HepG2 (cell line): ENCODE measurements around the gene ADCK2. TPM values are rescaled to one million over a fixed set of nuclear protein-coding genes. Genes with fewer than 3 reads are reported as not detected.

ENCODE experiments used
- ESRRA ChIP-seq: sonication (generic); formaldehyde crosslinking; IDR thresholded peaks from 2 replicates; pipeline ENCODE4 v1.5.1; 2020; ENCODE audit warnings: mild to moderate bottlenecking, low read depth, missing genetic modification reagents
- GABPB1 ChIP-seq: IDR thresholded peaks from 2 replicates; pipeline ENCODE4 v1.6.1; 2016; ENCODE audit warnings: mild to moderate bottlenecking, missing genetic modification reagents, moderate library complexity, missing compliant biosample characterization
- GFI1 ChIP-seq: sonication (generic); formaldehyde crosslinking; IDR thresholded peaks from 2 replicates; pipeline ENCODE4 v1.5.0; 2020; ENCODE audit warnings: missing genetic modification reagents, mild to moderate bottlenecking, borderline replicate concordance
- HMGXB4 ChIP-seq, 2 experiments: sonication (generic) in 1 of 2; formaldehyde crosslinking in 1 of 2; IDR thresholded peaks; 2 replicates each; pipeline versions ENCODE4 v1.4.0 to v1.6.1; 2018 to 2020; ENCODE audit warnings: missing genetic modification reagents in 2 of 2, borderline replicate concordance in 1 of 2, low read depth in 1 of 2, mild to moderate bottlenecking in 1 of 2, missing biosample characterization in 1 of 2
- KMT2B ChIP-seq: IDR thresholded peaks from 2 replicates; pipeline ENCODE4 v1.6.1; 2016; ENCODE audit warnings: missing genetic modification reagents, missing compliant biosample characterization
- MAFF ChIP-seq: IDR thresholded peaks from 2 replicates; pipeline ENCODE4 v1.6.1; 2011; ENCODE audit warnings: low read depth, low read length, improper control_type of control experiment
- MAFK ChIP-seq, 2 experiments: IDR thresholded peaks in 1 of 2; conservative IDR thresholded peaks in 1 of 2; 2 replicates each; pipeline ENCODE4 v1.6.1; 2011; ENCODE audit warnings: improper control_type of control experiment in 2 of 2, low read length in 2 of 2
- PHF8 ChIP-seq: sonication (generic); formaldehyde crosslinking; IDR thresholded peaks from 2 replicates; pipeline ENCODE4 v1.5.0; 2020; ENCODE audit warnings: missing genetic modification reagents
- RXRB ChIP-seq: IDR thresholded peaks from 2 replicates; pipeline ENCODE4 v1.6.1; 2016; ENCODE audit warnings: borderline replicate concordance, missing genetic modification reagents, missing compliant biosample characterization
- SP5 ChIP-seq: IDR thresholded peaks from 2 replicates; pipeline ENCODE4 v1.6.1; 2016; ENCODE audit warnings: low read depth, borderline replicate concordance
- SSRP1 ChIP-seq: IDR thresholded peaks from 2 replicates; pipeline ENCODE4 v1.6.1; 2016; ENCODE audit warnings: control low read depth
- TCF7 ChIP-seq: sonication (generic); IDR thresholded peaks from 2 replicates; pipeline ENCODE4 v1.6.1; 2016; ENCODE audit warnings: antibody characterized with exemption, low read depth
- ZFP36L2 ChIP-seq: sonication (generic); formaldehyde crosslinking; IDR thresholded peaks from 2 replicates; pipeline ENCODE4 v1.4.0; 2020; ENCODE audit warnings: missing genetic modification reagents
- ZMAT5 ChIP-seq: sonication (generic); formaldehyde crosslinking; IDR thresholded peaks from 2 replicates; pipeline ENCODE4 v1.5.0; 2020; ENCODE audit warnings: mild to moderate bottlenecking, low read depth, missing genetic modification reagents, borderline replicate concordance
- ZNF124 ChIP-seq: sonication (generic); formaldehyde crosslinking; IDR thresholded peaks from 2 replicates; pipeline ENCODE4 v1.4.0; 2020; ENCODE audit warnings: missing genetic modification reagents
- ZNF24 ChIP-seq: fragments of 450-650 bp; IDR thresholded peaks from 2 replicates; pipeline ENCODE4 v1.6.1; 2017; ENCODE audit warnings: antibody characterized with exemption, mild to moderate bottlenecking
- ZNF383 ChIP-seq: sonication (generic); formaldehyde crosslinking; IDR thresholded peaks from 2 replicates; pipeline ENCODE4 v1.4.0; 2020; ENCODE audit warnings: missing genetic modification reagents, mild to moderate bottlenecking, borderline replicate concordance
- ZNF407 ChIP-seq: sonication (generic); formaldehyde crosslinking; IDR thresholded peaks from one replicate; pipeline ENCODE4 v1.5.1; 2020; ENCODE audit warnings: mild to moderate bottlenecking, missing genetic modification reagents; ENCODE audit errors: not compliant biosample characterization
- ZNF556 ChIP-seq: sonication (generic); formaldehyde crosslinking; IDR thresholded peaks from 2 replicates; pipeline ENCODE4 v1.4.0; 2020; ENCODE audit warnings: mild to moderate bottlenecking, missing genetic modification reagents, borderline replicate concordance
- ZNF772 ChIP-seq: sonication (generic); formaldehyde crosslinking; IDR thresholded peaks from 2 replicates; pipeline ENCODE4 v1.5.0; 2020; ENCODE audit warnings: mild to moderate bottlenecking, missing genetic modification reagents
- polyA plus RNA-seq, 8 experiments: library from polyadenylated mRNA; depleted of rRNA in 3 of 8; stranded (reverse) in 7 of 8; unstranded in 1 of 8; fragments of >200 nt; fragmentation: Illumina TruSeq in 4 of 8; extraction: Trizol in 4 of 8; gene quantifications; 2 replicates each; pipeline versions ENCODE4 v1.2.1 to v1.2.3, GENCODE V29; 2011 to 2016; ENCODE audit warnings: low read depth in 4 of 8, missing spikeins in 1 of 8, mixed read lengths in 1 of 8; ENCODE audit not compliant: insufficient read depth in 1 of 8
- total RNA-seq, 5 experiments: library from RNA; depleted of rRNA; stranded (reverse); fragments of >200 nt; fragmentation: Illumina TruSeq; extraction: Trizol; gene quantifications; 2 replicates each; pipeline ENCODE4 v1.2.3, GENCODE V29; 2016; ENCODE audit warnings: low read depth in 1 of 5

The ADCK2 gene
- total and polyA plus RNA-seq, 2 of the 13 experiments (the other 11 are each of a cell fraction or from before 2014, with no cell fraction given): 8.6 to 18.8 TPM

- TF ChIP-seq HMGXB4 (CRISPR knock-in tag; IDR thresholded peaks at IDR 0.05; ENCODE audit: borderline replicate concordance in 1 of 2, low read depth in 1 of 2) (0 out of 4 replicates have a peak, but pooled peaks of 1 of the 2 experiments have one; percentile 18), ZNF772 (CRISPR knock-in tag) (no peak), GFI1 (CRISPR knock-in tag) (no peak), MAFF (peak; percentile 89), ZNF24 (no peak), MAFK (conservative IDR thresholded peaks at IDR 0.05 in 1 of 2, IDR thresholded peaks at IDR 0.05 in 1 of 2; ENCODE audit: low read length in 2 of 2) (peak; percentile 91 to 94), ZNF124 (CRISPR knock-in tag) (no peak), ZFP36L2 (CRISPR knock-in tag) (no peak), ZNF383 (CRISPR knock-in tag) (no peak), PHF8 (CRISPR knock-in tag) (no peak), GABPB1 (no peak), ZNF556 (CRISPR knock-in tag) (no peak), ZNF407 (no peak), KMT2B (no peak), ZMAT5 (CRISPR knock-in tag) (no peak), TCF7 (no peak), SSRP1 (CRISPR knock-in tag) (no peak), SP5 (CRISPR knock-in tag) (no peak), ESRRA (CRISPR knock-in tag) (no peak), RXRB (CRISPR knock-in tag) (0 out of 2 replicates have a peak, but pooled peaks have one; percentile 14)
These were observed 2.4 kb downstream of the ADCK2 start (continued) for GRCh38 chr7:140674899-140675701.
